GM12878 (cell line): ENCODE data around the gene C8G. TPM values are rescaled to one million over a fixed set of nuclear protein-coding genes. Genes with fewer than 3 reads are reported as not detected.
A peak's percentile ranks its signal among the peaks of the same experiment; 100 is the strongest.

Experiments
- ATAC-seq: fragments of 200-7000 bp; cut with Tn5 transposase; 3 replicates; pipeline ENCODE4 v1.9.1; 2020; ENCODE audit warnings: mild to moderate bottlenecking, moderate library complexity
- BruUV-seq: library from RNA; stranded (reverse); fragments of 400-500 nt; replicated peaks from 2 replicates; lab custom pipeline; 2021; lab: Mats Ljungman, UMichigan
- CTCF ChIA-PET: fragments of 300-600 bp; sonication (Branson Sonifier 250); formaldehyde crosslinking; extraction: SDS; loops from one replicate; lab custom pipeline; 2021; ENCODE audit warnings: inconsistent platforms; lab: Yijun Ruan, JAX
- POLR2A ChIA-PET: fragments of 350-600 bp; formaldehyde crosslinking; extraction: SDS; loops from one replicate; lab custom pipeline; 2021; ENCODE audit warnings: inconsistent platforms; lab: Charles Lee
- RAD21 ChIA-PET: fragments of 300-600 bp; sonication (Branson Sonifier 250); formaldehyde crosslinking; loops from one replicate; lab custom pipeline; 2023; ENCODE audit warnings: antibody characterized with exemption; ENCODE audit not compliant: unreplicated experiment; lab: Charles Lee
- SMC1A ChIA-PET: fragments of 300-600 bp; sonication (Branson Sonifier 250); formaldehyde crosslinking; loops from one replicate; lab custom pipeline; 2023; ENCODE audit not compliant: unreplicated experiment, uncharacterized antibody; lab: Charles Lee
- DNase-seq: peaks from one replicate; pipeline ENCODE4 v3.0.0-alpha.2; 2011; ENCODE audit warnings: low read depth, low spot score
- FAIRE-seq: peaks from 3 replicates; lab custom pipeline; 2011; peaks lifted over from hg19 to GRCh38; lab: Jason Lieb, UNC
- H2AFZ ChIP-seq: 2 replicates; pipeline ENCODE4 v1.6.0; 2011; ENCODE audit warnings: low read depth, low read length, control low read depth; ENCODE audit not compliant: control insufficient read depth
- H3K27ac ChIP-seq: 2 replicates; pipeline ENCODE4 v1.5.1; 2011; ENCODE audit warnings: control low read depth; ENCODE audit not compliant: control insufficient read depth, insufficient read depth
- H3K27me3 ChIP-seq, 2 experiments: replicated peaks in 1 of 2; 2 replicates each; pipeline versions ENCODE4 v1.6.0 to v1.6.1; 2011; ENCODE audit warnings: low read length in 1 of 2; ENCODE audit not compliant: control insufficient read depth in 2 of 2, insufficient read depth in 2 of 2
- H3K36me3 ChIP-seq, 2 experiments: 2 replicates each; pipeline ENCODE4 v1.5.1; 2011; ENCODE audit warnings: low read length in 1 of 2; ENCODE audit not compliant: control insufficient read depth in 2 of 2, insufficient read depth in 2 of 2
- H3K4me1 ChIP-seq: 2 replicates; pipeline ENCODE4 v1.6.1; 2011; ENCODE audit warnings: mild to moderate bottlenecking, low read length, moderate library complexity, mixed read lengths; ENCODE audit not compliant: control insufficient read depth, insufficient read depth
- H3K4me2 ChIP-seq: 2 replicates; pipeline ENCODE4 v1.6.0; 2011; ENCODE audit warnings: control low read depth; ENCODE audit not compliant: control insufficient read depth, insufficient read depth
- H3K4me3 ChIP-seq: fragments of 200-600 bp; sonication (generic); 2 replicates; pipeline ENCODE4 v1.5.1; 2016
- H3K79me2 ChIP-seq: 2 replicates; pipeline ENCODE4 v1.6.0; 2011; ENCODE audit warnings: low read length; ENCODE audit not compliant: control insufficient read depth, insufficient read depth
- H3K9ac ChIP-seq: 2 replicates; pipeline ENCODE4 v1.8.0; 2011; ENCODE audit warnings: low read length, control low read depth, mixed read lengths; ENCODE audit not compliant: control insufficient read depth, insufficient read depth
- H3K9me3 ChIP-seq: replicated peaks from 3 replicates; pipeline ENCODE4 v1.5.1; 2011; ENCODE audit warnings: mild to moderate bottlenecking, low read length; ENCODE audit not compliant: control insufficient read depth, insufficient read depth
- H4K20me1 ChIP-seq: 2 replicates; pipeline ENCODE4 v1.6.0; 2011; ENCODE audit not compliant: control insufficient read depth, insufficient read depth
- ASH2L ChIP-seq: fragments of 300-600, 200-600 bp; sonication (generic); IDR thresholded peaks from 2 replicates; pipeline ENCODE4 v1.6.1; 2017; ENCODE audit warnings: low read depth, mild to moderate bottlenecking, borderline replicate concordance
- BACH1 ChIP-seq: fragments of 450-650 bp; IDR thresholded peaks from 2 replicates; pipeline ENCODE4 v1.6.1; 2017; ENCODE audit warnings: mild to moderate bottlenecking, borderline replicate concordance
- EP300 ChIP-seq, 2 experiments: fragments of 150-350 bp in 1 of 2; IDR thresholded peaks; 2 replicates each; pipeline ENCODE4 v1.6.1; 2011 to 2012; ENCODE audit warnings: low read depth in 2 of 2, low read length in 2 of 2, borderline replicate concordance in 1 of 2, improper control_type of control experiment in 1 of 2, inconsistent platforms in 1 of 2; ENCODE audit not compliant: control insufficient read depth in 1 of 2
- POLR2A ChIP-seq: IDR thresholded peaks from 2 replicates; pipeline ENCODE4 v1.6.1; 2011; ENCODE audit warnings: low read depth, mild to moderate bottlenecking, low read length
- POLR2AphosphoS5 ChIP-seq: IDR thresholded peaks from 2 replicates; pipeline ENCODE4 v1.6.1; 2011; ENCODE audit warnings: mild to moderate bottlenecking, low read length, inconsistent platforms
- POU2F2 ChIP-seq: IDR thresholded peaks from 3 replicates; pipeline ENCODE4 v1.6.1; 2011; ENCODE audit warnings: low read depth, mild to moderate bottlenecking, low read length, borderline replicate concordance
- SREBF1 ChIP-seq: IDR thresholded peaks from 2 replicates; pipeline ENCODE4 v1.6.1; 2012; ENCODE audit warnings: mild to moderate bottlenecking, low read length
- WGBS: methylation state at CpG from one replicate; pipeline ENCODE4 v1.1.6; 2016; ENCODE audit warnings: low lambda C conversion rate; ENCODE audit not compliant: insufficient replicate concordance, insufficient coverage; ENCODE audit errors: missing lambda C conversion rate; 5-methylcytosine and 5-hydroxymethylcytosine counted together
- in situ Hi-C: fragments of 300-500 bp; cut with MboI; formaldehyde crosslinking; loops from 9 replicates; pipeline ENCODE4 v1.14.3; 2018; ENCODE audit warnings: mixed read lengths
- intact Hi-C: fragments of 100-400 bp; cut with micrococcal nuclease; formaldehyde crosslinking; loops from one replicate; pipeline ENCODE4 v1.14.2; 2022; ENCODE audit not compliant: unreplicated experiment
- polyA plus RNA-seq, 11 experiments: library from polyadenylated mRNA; depleted of rRNA in 4 of 11; unstranded in 6 of 11; stranded (reverse) in 5 of 11; fragments of >200 nt; fragmentation: Nextera tagmentation in 4 of 11; fragmentation: Illumina TruSeq in 1 of 11; extraction: Ambion mirVana in 4 of 11; extraction: Trizol in 1 of 11; gene quantifications; 1 replicate in 1 of 11; 2 replicates in 10 of 11; pipeline versions ENCODE4 v1.2.1 to v1.2.3, GENCODE V29; 2011 to 2016; ENCODE audit warnings: inconsistent platforms in 2 of 11, missing spikeins in 2 of 11, low read depth in 1 of 11
- total RNA-seq, 4 experiments: library from RNA; depleted of rRNA in 3 of 4; stranded (reverse); fragments of >200 nt in 3 of 4; fragmentation: Illumina TruSeq in 1 of 4; extraction: Trizol in 1 of 4; gene quantifications; 2 replicates each; pipeline versions ENCODE4 v1.2.1 to v1.2.3, GENCODE V29; 2013 to 2021
- TF ChIP-seq, protein P1 (sequence below): IDR thresholded peaks from 2 replicates; pipeline ENCODE4 v1.6.1; 2011; ENCODE audit warnings: low read depth, mild to moderate bottlenecking, low read length, moderate library complexity, borderline replicate concordance; ENCODE audit errors: extremely low read depth

The C8G gene
- total and polyA plus RNA-seq, 10 of the 15 experiments (the other 5 are each of a cell fraction or from before 2014, with no cell fraction given): 0.26 to 0.69 (median 0.50) TPM; not detected in 7

DNA sequence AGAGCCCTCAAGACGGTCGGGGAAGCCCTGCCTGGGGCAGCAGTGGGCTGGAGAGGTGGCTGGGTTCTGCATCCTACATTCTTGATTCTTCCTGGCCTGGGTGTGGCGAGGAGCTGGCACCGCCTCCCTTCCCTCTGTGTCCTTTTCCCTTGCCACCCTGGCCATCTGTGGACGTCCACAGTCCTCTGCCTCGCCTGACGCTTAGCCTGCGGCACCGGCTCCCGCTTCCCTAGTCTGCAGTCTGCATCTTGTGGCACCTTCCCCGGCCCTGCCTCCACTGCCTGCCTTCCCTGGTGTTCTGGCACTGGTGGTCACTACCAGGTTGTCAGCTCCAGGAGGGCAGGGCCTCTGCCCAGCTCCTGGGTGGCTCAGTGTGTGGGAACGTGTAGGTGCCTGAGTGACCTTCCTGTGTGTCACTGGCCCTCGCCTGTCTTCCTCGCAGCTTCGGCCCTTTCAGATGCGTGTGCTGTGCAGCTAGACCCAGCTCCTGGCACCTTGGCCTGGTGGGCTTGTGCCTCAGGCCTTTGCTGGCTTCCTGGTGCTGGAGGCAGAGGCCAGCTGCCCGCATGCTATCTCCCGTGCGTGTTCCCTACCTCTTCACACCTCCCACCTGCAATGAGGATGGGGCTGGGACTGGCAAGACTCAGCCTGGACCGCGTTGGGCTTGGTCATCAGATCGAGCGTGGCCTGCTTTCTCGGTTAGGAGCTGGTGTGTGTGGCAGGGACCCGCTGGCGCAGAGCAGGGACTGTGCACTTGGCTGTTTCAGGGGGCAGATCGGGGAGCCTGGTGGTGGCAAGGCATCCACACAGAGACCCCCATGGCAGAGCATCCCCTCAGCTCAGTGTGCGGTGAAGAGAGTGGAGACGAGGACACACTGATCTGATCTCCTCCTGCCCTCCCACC lies 37.8 kb upstream of the C8G start:
- no peak for DNase-seq
- Histone ChIP-seq H3K36me3 (peaks cover 18 to 38% of the 10 kb centered on the region in 2 experiments; a peak in 3 of 4 replicates), H2AFZ (no peak overlapping the region), H3K9me3 (peaks cover 5% of the 10 kb centered on the region; the same call in 2 of the 3 replicates), H3K27ac (no peak overlapping the region), H3K79me2 (peaks cover 16% of the 10 kb centered on the region), H3K4me3 (no peak overlapping the region), H3K27me3 (no peaks in the 10 kb centered on the region), H3K9ac (no peak overlapping the region), H3K4me1 (peaks cover 11% of the 10 kb centered on the region), H3K4me2 (no peak overlapping the region), H4K20me1 (no peaks in the 10 kb centered on the region)
- no peak for FAIRE-seq
- CTCF ChIA-PET: interaction anchor here (0.6 kb wide), 1 partner anchor 81 kb away, joined by 4 read pairs; no protein-coding TSS in a partner anchor
- TF ChIP-seq POLR2A: peak; percentile 16; the same call in 1 of the 2 replicates
- TF ChIP-seq BACH1: no peak
- BruUV-seq: no TSS peak
- intact Hi-C loops: no loop called here
- RAD21 ChIA-PET: no interaction called here
- 98% methylated on average over 28 of the region's 29 CpGs for WGBS
- in situ Hi-C loops: no loop called here
- no peak for ATAC-seq
- SMC1A ChIA-PET: interaction anchor here (1.3 kb wide), 1 partner anchor 26 kb away, joined by 3 read pairs; no protein-coding TSS in a partner anchor
- POLR2A ChIA-PET: no interaction called here

DNA sequence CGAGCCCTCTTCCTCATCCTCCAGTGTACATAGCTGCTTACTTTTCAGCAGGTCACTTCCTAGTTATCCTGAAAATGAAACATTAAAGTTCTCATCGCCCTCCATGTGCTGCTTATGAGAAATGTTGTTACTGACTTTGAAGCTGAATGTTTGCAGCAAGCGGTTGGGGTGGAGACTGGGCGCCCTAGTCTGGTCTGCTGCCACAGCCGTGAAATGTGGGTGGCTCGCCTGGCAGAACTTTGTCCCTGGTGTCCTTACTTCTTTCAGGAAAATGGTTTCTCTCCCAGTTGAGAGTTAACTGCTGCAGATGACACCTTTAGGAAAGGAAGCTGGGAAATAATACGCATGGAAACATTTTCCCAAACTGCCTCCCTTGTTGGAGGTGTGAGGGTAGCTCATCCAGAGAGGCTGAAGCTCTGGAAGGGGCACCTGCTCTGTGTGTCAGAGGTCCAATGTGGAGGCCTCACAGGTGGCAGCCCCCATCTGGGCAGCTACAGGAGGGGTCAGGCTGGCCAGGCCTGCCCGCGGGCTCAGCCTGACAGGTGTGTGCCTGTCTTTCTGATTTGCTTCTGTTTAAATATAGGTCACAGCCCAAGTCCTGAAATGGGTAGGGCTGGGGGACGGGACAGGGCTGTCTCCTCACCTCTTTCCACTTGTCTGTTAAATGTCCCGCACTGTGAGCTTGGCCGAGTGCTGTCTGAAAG lies 34.7 kb upstream of the C8G start:
- CTCF ChIA-PET: no interaction called here
- TF ChIP-seq SREBF1 (no peak), POU2F2 (no peak), POLR2A (no peak), BACH1 (no peak), POLR2AphosphoS5 (no peak), EP300 (IDR thresholded peaks at IDR 0.05; ENCODE audit: borderline replicate concordance in 1 of 2, control insufficient read depth in 1 of 2, low read depth in 2 of 2, low read length in 2 of 2) (no peak), ASH2L (no peak)
- TF ChIP-seq, protein P1, sequence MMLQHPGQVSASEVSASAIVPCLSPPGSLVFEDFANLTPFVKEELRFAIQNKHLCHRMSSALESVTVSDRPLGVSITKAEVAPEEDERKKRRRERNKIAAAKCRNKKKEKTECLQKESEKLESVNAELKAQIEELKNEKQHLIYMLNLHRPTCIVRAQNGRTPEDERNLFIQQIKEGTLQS: no peak
- ATAC-seq (no peak), DNase-seq (no peak), FAIRE-seq (no peak)
- Histone ChIP-seq H3K4me3 (no peak overlapping the region), H3K9ac (no peak overlapping the region), H3K4me1 (no peaks in the 10 kb centered on the region), H3K79me2 (no peaks in the 10 kb centered on the region; the same call in none of the 2 replicates), H3K36me3 (peaks cover 11 to 39% of the 10 kb centered on the region in 2 experiments), H3K27me3 (no peaks in the 10 kb centered on the region), H4K20me1 (no peaks in the 10 kb centered on the region; the same call in 1 of the 2 replicates), H2AFZ (no peak overlapping the region), H3K27ac (no peak overlapping the region), H3K4me2 (no peak overlapping the region), H3K9me3 (peaks cover 2% of the 10 kb centered on the region; the same call in 1 of the 3 replicates)
- RAD21 ChIA-PET: interaction anchor here (0.5 kb wide), 1 partner anchor 283 kb away, joined by 3 read pairs; no protein-coding TSS in a partner anchor
- WGBS: 94% methylated on average over 12 of the region's 12 CpGs
- no TSS peak for BruUV-seq
- SMC1A ChIA-PET: no interaction called here
- intact Hi-C loops: no loop called here
- in situ Hi-C loops: no loop called here
- POLR2A ChIA-PET: no interaction called here
